ENCODE data around the gene MAPK13. TPM values are rescaled to one million over a fixed set of nuclear protein-coding genes. Genes with fewer than 3 reads are reported as not detected.
"Not testable (repeated sequence)": the region's sequence is repeated elsewhere in the genome, so short reads cannot be mapped to it uniquely, and the experiment has no call there.

The MAPK13 gene
- total RNA-seq, 1 donor from 2014 or later, result 5.8 TPM

DNA sequence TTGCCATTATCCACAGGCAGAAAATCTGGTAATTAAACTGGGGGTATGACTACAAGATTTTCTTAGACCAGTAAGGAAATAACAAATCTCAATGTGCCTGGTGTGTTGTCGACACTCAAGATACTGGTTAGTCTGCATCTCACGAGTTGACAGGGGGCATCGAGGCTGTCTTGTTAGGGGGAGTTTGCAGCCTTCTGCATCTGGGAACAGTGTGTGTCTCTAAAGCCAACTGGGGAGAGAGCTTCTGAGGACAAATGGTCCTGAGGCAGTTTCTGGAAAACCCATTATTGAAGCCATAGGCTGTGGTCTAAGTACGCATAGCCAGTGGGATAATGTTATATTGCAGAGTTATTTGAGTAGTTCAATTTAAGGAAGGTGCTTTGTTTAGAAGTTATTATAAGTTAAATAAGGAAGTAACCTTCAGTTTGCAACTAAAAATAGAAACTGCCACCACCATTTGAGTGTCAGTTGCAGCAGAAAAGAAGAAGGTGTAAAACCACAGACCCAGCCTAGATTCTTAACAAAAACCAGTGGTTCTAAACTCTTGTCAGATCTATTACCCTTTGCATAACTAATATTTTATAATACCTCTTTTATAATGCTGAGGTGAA, 15.4 kb upstream of the MAPK13 start:
- no peak for DNase-seq (ENCODE audit: extremely low read depth, low read depth, low spot score)

DNA sequence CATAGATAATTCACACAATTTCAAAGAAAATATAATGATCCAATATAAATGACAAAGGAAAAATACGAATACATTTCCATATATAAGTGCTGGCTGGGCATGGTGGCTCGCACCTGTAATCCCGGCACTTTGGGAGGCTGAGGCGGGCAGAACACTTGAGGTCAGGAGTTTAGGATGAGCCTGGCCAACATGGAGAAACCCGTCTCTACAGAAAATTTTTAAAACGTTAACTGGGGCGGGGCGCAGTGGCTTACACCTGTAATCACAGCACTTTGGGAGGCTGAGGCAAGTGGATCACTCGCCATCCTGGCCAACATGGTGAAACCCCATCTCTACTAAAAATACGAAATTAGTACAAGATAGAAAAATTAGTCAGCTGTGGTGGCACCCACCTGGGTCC, 14.9 kb upstream of the MAPK13 start:
- no peak for DNase-seq (ENCODE audit: extremely low read depth, low read depth, low spot score)

DNA sequence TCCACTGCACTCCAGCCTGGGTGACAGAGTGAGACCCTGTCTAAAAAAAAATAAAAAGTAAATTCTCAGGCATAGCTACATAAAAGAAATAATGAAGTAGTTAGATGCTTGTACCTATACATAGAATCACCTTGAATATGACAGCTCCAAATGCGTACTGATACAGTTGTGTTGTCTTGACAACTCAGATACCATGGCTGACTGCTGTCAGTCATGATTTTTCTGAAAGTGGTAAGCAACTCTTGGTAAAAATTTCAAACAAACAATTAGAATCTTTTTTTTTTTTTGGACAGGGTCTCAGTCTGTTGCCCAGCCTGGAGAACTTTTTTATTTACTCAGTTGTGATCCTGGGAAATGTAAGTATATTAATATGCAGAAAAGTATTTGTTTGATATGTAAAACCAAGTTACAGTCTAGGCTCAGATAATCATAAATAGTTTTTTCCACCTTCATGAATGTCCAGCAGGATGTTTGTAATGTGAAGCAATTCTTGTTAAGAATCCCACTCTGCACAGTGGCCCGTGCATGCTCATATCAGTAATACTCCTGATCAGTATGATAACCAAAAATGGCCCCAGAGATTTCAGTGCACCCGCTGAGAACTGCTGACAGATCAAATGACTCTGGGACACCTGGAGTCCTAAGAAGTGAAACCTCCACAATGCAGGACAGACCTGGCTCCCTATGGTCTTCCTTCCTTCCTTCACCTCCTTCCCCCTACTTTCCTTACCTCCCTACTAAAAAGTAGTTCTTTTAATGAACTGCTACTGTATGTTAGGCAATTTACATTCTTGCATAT, 14.0 kb upstream of the MAPK13 start:
- DNase-seq (ENCODE audit: extremely low read depth, low read depth, low spot score), result no peak

DNA sequence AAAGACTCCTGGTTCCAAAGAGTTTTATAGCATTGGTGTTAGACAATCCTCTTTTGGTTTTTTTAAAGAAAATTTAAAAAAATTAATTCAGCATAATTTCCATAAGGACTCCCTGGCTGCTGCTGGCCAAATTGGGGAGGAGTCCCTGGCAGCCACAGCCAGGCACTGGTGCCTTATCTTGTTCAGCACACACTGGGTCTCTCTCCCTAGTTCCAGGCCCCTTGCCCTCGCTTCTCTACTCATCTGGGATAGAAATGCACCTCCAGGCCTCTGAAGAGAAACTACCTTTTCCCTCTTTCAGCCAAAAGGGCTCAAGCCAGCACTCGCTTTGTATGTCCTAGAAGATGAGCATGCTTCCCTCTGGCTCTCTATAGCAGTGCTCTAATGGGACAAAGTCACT, 13.4 kb upstream of the MAPK13 start:
- no peak for DNase-seq (ENCODE audit: extremely low read depth, low read depth, low spot score)

DNA sequence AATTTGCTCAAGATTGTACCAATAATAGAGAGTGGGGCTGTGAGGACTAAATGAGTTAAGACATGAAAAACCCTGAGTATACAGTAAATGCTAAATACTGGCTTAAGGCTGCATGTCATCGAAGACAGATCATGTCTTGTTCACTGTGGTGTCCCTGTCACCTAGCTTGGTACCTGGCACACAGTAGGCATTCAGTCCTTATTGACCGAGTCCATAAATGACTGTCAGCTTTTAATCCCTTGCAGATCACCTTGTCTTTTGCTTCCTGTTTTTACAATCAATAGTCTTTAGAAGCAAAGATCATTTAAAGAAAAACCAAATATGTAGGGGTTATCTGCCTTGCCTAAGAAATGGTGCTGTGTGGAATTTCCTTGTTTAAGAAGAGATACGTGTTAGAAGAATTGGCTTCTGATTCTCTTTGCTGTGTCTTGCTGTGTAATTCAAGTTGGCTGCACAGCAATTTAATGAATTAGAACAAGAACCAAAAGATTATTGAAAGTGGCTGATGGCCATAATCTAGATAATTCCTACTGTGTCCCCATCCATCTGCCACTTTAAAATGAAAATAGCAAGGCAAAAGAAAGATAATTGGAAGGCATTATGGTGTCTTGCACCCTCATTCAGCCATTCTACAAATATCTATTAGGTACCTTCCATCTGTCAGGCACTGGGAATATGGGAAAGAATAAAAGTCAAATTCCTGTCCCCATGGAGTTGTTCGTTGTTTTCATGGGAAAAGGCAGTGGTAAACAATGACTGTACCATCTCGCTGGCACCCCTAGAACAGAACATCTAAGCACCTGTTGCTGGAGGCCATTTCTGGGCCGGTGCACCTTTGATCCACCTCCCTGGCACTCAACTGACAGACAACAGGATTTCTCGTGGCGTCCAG, 12.4 kb upstream of the MAPK13 start:
- no peak for DNase-seq (ENCODE audit: extremely low read depth, low read depth, low spot score)

DNA sequence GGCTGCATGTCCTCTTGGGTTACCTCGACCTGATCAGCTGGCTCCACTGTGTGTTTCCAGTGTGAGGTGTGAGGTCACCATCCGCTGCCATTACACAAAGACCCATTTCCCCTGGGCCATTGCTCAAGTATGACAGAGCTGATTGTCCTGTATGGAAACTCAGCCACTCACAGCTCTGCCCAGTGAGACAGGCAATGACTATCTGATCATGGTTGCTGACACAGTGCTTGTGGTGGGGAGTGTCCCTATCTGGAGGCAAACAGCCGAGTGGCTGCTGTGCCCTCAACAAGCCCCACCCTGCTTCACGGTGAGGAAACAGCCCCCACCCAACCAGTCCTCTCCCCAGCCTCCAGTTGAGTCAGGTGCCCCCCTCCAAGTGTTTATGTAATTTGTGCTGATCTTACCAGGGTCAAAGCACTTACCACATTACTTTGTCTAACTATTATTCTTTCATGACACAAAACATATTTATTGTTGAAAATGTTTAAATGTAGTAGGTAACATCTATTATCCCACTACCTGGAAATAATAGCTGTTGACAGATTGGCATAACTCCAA, 11.7 kb upstream of the MAPK13 start:
- DNase-seq (ENCODE audit: extremely low read depth, low read depth, low spot score), result no peak

DNA sequence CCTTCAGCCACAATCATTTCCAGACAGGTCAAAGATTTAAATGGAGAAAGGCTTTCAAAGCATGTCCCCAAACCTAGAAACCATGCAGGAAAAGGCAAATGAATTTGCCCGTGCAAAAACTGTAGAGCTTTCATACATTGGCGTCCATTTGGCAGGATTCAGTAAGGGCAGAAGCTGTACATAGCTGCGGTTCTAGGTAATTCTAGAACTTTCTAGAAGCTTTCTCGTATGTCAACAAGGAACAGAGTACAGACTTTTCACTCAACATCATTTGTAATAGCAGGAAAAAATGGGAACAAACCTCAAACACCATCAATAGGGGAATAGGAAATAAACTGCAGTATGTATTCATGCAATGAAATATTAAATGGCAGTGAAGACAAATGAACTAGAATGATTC, 11.1 kb upstream of the MAPK13 start:
- DNase-seq (ENCODE audit: extremely low read depth, low read depth, low spot score), result no peak

DNA sequence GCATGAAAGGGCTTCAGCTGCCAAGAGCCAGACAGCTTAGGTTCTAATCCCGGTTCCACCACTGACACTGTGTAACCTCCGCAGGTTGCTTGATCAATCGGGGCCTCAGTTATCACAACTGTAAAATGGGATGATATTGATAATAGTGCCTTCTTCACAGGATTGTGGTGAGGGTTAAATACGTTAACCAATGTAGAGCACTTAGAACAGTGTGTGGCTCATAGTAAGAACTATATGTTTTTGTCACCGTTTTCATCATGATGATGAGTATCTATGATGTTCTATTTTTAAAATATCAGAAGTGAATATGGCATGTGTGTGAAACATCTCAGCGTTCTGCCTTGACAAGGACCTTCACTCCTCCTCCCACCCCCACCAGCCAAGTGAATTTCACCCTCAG, 10.3 kb upstream of the MAPK13 start:
- no peak for DNase-seq (ENCODE audit: extremely low read depth, low read depth, low spot score)

DNA sequence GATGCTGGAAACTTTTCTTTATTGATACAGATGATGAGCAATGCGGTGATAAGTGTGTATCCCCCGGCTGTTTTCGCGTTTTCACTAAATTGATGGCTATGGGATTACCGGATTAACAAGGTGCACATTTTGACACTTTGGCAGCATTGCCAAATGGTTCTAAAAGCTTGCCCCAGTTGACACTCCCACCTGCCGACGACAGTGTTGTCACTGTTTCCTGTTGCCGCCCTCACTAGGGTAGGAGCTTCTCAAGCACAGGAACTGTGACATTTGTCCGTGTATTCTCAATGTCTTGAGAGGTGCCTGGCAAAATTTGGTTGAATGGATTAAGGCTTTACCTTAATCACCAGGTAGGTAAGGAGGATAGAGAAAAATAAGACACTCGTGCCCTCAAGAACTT, 9.8 kb upstream of the MAPK13 start:
- no peak for DNase-seq (ENCODE audit: extremely low read depth, low read depth, low spot score)

DNA sequence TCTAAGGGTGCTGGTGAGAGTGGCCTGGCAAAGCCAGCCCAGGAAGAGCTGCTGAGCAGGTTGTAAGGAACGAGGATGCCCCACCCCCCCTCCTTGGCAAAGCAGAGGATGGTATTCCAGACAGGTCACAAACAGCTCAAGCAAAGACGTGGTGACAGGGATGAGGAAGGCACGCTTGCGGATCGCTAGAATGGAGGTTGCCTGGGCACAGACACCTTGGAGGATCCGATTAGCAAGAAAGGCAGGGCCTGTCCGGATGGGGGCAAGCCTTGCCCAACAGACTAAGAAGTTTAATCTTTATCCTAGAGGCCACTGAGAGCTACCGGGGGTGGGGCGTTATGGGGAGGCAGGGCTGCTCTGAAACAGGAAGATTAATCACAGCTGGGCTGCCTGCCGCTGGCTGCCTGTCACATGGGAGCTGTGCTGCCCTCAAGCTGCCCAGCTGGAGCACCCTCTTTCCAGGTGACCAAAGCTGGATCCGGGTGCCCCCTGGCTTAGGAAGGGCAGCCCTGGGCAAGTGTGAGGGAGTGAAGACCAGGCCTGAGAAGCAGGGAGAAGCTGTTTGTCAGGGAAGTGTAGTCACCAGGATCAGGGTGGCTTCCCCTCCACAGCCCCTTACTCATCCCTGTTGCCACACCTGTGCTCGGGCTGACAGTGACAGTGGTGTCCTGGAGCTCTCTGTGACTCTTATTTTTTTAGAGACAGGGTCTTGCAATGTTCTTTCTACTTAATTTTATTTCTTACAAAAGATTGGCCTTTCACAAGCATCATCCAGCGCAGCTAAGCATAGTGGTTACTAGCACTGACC, 9.1 kb upstream of the MAPK13 start:
- no peak for DNase-seq (ENCODE audit: extremely low read depth, low read depth, low spot score)

DNA sequence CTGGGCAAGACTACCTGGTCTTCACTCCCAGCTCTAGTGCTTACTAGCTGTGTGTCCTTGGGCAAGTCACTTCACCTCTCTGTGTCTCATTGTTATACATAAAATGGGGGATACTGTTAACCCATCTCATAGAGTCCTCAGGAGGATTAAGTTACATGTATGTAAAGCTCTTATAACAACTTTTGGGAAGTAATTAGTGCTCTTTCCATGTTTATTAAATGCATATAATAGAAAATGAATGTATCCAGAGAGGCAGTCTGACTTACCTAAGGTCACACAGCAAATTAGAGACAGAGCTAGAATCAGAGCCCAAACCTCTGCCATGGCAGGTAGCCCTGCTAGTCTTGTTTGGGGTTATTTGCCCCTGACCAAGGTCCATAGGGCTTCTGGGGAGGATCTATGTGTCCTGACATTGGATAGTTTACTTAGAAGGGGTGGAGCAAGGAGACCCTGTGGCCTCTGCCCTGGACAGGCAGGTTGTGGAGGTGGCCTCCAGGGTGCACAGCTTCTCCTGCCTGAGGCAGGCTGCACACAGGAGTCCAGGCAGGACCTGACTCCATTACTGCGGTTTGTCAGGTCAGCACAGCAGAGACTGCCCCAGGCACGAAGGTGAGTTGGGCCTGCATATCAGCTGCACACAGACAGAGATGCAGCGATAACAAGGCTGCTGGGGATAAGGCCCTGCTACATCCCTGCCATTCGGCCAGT, 8.4 kb upstream of the MAPK13 start:
- DNase-seq (ENCODE audit: extremely low read depth, low read depth, low spot score), result no peak

DNA sequence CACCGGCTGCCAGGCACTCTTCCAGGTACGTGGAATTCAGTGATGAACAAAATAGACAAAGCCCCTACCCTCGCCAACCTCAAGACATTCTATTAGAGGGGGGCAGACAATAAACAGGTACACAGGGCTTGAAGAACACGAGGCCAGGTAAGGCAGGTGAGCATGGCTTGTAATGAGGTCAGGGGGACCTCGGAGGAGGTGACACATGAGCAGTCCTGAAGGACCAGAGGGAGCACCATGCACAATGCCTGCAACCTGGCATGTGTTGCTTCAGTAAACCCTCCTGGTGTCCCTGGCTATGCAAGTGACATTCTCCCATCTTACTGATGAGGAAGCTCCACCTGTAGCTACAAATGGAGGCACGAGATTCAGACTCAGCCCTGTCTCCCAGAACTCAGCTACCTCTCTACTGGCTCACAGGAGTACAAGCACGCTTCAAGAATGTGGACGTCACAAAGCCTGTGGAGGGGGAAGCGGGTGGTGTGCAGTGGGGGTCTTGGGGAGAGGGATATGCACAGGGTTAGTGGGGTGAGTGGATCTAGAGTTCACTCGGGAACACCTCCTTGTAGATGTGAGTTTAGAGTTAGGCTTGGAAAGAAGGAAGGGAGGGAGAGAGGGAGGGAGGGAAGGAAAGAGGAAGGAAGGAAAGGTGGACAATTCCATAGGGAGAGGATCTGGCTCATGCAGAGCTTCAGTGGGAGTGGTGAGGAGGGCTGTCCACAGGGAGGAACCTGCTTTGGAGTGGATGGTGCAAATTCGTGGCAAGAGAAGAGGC, 7.6 kb upstream of the MAPK13 start:
- no peak for DNase-seq (ENCODE audit: extremely low read depth, low read depth, low spot score)

DNA sequence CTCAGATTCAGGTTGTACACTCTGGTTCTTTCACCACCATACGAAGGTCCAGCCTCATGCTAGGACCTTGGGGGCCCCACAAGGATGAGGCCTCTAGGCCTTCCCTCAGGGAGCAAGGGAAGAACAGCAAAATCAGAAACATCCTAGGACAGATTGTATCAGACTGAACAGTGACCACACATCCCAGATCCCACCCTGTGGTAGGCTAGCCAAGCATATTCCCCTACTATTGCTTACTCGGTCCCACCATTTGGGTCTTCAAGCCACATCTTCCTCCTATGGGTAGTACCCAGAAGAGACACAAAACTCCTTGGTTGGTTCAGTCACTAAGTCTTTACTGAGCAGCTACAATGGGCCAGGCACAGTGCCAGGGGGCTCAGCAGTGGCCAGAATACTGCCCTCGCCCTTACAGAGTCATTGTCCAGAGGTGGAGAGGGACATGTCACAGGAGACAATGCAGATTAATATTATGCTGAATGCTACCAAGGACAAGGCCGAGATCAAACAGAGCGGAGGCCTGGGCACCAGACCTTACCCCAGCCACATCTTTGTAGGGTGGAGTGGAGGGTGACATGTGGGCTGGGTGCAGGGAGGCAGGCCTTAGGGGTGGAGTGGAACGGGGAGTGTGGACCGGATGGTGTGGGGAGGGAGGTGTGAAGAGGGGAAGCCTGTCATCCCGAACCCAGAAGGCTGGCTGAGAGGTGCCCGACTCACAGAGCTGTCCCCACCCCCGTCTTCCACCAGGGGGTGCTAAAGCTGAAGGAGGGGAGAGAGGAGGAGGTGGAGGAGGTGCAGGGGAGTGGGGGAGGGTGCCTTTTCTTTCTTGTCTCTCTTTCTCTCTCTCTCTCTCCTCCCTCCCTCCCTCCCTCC, 6.8 kb upstream of the MAPK13 start:
- no peak for DNase-seq (ENCODE audit: extremely low read depth, low read depth, low spot score)

DNA sequence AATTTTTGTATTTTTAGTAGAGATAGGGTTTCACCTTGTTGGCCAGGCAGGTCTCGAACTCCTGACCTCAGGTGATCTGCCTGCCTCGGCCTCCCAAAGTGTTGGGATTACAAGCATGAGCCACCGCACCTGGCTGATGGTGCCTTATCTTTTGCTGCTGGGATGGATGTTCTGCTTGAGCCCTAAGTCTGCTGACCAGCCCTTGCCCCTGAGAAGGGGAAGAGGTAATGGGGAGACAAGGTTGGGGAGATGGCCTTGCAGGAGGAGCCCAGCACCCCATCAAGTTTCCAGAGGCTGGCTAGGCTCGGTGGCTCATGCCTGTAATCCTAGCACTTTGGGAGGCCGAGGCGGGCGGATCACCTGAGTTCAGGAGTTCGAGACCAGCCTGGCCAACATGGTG, 6.0 kb upstream of the MAPK13 start:
- not testable (repeated sequence) for DNase-seq (ENCODE audit: extremely low read depth, low read depth, low spot score)

DNA sequence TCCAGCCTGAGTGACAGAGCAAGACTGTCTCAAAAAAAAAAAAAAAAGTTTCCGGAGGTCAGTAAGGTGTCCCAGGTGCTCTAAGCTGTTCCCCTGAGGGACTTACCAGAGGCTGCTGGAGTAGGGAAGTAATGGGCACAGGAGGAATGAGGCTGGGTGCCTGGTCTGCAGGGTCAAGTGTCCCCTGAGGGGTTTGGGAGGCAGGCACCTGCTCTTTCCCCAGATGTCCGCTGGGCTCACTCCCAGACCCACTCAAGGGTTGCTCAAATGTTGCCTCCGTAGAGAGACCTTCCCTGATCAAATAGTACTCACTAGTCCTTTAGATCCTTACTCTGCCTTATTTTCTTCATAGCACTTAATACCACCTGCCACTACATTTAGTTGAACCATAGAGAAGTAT, 5.4 kb upstream of the MAPK13 start:
- no peak for DNase-seq (ENCODE audit: extremely low read depth, low read depth, low spot score)

DNA sequence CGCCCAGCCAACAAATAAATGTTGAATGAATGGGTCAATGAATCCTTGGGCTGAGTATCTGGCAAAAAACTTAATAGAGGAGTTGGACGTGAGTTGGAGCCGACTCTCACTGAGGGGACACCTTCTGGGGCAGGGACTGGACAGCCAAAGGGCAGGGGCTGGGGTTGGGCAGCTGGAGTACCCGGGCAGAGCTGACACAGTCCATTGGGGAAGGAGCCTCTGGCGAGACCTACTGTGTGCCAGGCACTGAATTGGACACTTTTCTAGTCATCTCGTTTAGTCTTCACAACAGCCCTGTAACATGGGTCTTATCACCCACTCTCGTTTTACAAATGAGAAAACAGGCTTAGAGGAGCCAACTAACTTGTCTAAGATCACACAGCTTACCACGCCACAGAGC, 4.7 kb upstream of the MAPK13 start:
- DNase-seq (ENCODE audit: extremely low read depth, low read depth, low spot score), result no peak

DNA sequence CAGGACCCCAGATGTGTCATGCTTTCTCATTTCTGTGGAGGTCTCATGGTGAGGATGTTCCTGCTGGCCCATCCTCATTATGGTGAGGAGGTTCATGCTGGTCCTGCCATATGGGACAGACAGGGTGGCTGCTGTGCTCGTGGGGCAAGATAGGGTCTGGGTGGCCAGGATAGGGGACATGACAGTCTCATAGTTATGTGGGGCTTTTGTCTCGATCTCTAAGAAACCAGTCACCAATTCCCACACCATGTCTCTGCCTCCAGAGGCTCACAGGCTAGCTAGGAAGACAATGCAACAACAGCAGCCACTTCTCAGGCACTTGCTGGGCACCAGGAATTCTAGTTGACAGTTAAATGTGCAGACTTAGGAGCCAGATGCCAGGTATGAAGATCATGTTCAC, 4.2 kb upstream of the MAPK13 start:
- no peak for DNase-seq (ENCODE audit: extremely low read depth, low read depth, low spot score)
